CD4-positive, alpha-beta T cell treated with Interleukin-6 at 100 ng/mL for 8 hours (primary cell): ENCODE results near the gene CCR6.
"Not testable (repeated sequence)": the region's sequence is repeated elsewhere in the genome, so short reads cannot be mapped to it uniquely, and the experiment has no call there.

Experiments used
- DNase-seq: peaks from one replicate; pipeline ENCODE4 v3.0.0-alpha.2; 2020; ENCODE audit warnings: mixed read lengths, low spot score

The CCR6 gene

DNA sequence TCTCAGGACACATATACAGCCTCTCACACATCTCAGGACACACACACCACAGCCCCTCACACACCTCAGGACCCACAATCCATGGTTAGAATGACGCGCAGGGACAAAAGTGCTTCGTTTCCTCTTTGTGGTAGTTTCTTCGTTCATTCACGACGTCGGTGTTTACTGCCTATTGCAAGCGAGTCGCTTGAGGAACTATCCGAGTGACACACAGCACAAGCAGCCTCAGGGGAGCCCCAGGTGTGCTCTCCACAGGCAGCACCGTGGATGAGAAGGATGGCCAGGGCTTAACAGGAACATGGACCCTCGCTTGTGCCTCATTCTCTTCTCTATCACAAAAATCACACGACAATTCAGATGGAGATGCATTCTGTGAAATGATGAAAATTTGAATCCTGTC, 47.0 kb downstream of the CCR6 start:
- DNase-seq, result not testable (repeated sequence)

DNA sequence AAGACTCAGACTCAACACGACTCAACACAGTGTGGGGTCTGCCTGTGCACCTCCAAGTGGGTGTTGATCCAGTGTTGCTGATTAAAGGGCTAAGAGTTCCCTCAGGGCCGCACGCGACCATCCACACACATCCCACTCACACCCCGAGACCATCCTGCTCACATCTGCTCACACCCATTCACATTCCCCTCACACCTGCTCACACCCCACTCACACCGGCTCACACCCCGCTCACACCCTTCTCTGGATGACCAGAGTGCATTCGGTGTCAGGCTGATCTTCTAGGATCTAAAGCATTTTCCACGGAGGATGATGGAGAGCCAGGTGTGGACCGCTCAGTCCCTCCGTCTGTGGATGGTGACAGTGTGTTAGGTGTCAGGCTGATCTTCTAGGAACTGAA, 48.4 kb downstream of the CCR6 start:
- not testable (repeated sequence) for DNase-seq

DNA sequence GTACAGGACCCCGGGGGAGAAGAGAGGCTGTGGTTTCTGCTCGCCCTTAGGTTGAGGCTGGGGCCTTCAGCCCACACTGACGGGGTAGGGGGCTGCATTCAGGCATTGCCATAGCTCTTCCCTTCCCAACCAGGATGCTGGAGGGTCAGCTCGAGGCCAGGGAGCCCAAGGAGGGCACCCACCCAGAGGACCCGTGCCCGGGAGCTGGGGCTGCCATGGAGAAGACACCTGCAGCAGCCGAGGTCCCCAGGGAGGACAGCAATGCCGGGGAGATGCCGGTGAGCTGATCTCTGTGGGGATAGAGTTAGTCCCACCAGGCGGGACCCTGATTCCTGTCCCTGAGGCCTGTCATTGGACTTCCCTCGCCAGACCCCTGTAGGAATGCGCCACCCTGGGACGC, 49.1 kb downstream of the CCR6 start:
- DNase-seq, result not testable (repeated sequence)

DNA sequence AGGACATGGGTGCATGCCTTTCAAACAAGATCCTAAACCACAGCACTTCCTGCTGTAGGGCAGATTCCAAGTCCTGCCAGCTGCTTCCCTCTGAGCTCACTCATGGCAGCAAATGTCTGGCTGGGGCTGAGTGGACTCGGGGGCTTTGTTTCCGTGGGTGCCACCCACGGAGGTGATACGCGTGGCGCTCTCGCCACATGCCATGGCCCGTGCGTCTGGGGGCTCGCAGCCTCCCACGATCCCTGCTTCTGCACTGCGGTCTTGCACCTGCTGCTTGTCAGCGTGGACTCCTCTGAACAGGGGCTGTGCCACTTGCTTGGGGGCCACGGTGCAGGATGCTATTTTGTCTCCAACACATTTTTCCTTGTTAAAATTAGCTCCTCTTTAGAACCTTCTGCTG, 54.4 kb downstream of the CCR6 start:
- not testable (repeated sequence) for DNase-seq

DNA sequence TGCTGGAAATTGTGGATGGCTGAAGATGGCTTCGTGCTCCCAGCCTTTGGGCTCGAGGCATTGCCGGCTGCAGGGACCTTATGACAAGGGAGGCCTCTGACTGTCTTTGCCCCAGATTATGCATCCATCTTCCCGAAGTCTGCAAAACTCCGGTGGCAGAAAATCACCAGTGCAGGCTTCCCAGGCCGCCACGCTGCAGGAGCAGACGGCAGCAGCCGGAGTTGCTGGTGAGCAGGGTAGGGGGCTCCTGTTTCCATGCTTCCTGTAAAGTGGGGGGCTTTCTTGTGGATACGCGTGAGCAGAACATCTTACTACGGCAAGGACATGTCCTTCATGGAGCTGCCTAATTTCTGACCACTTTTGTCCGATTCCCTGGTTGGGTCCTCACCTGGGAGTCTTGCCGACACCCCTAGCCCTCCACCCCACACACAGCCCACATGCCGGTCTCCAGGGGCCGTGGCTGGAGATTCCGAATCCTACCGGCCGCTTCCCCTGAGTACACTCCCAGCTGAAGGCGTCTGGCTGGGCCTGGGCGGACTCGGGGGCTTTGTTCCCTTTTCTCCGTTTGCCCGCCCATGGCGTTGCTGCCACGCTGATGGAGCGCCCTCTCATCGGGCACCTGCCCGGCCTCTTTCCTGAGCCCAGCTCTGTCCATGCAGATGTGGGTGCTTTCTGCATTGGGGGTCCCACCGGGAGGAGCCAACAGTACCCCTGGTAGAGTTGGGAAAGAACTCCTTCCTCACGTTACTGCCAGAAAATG, 56.2 kb downstream of the CCR6 start:
- not testable (repeated sequence) for DNase-seq

DNA sequence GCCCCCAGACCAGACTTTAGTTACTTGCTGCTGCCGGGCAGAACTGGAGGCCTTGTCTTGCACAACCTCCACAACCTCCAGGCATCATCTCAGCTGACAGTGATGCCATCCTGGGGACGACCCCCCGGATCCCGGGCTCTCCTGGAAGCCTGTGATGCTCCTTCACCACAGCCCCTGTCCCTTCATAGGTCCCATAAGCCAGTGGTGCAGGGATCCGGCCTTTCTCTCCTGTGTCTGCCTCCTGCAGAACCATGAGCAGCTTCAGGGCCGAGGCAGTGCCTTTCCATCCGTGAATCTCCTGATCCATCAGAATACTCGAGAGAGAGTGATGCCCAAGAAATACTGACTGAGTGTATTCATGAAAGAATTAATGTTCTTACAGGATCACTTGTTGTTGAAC, 57.2 kb downstream of the CCR6 start:
- not testable (repeated sequence) for DNase-seq

DNA sequence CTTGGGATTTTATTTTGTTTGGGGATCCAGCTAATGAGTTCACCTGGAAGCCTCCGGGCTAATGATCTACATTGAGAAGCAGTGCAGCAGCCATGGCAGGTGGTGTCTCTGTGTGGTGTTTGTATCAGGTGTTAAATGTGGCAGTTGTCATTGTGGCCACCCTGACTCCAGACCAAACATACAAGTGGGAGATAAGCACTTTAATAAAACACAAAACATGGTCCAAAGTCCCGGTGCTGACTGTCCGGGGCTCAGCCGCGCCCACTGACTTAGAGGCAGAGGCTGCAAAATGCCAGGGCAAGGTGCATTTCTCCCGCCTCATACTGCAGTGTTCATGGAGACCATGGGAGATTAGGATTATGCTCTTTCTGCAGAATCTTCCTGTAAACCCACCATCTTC, 58.5 kb downstream of the CCR6 start:
- DNase-seq, result not testable (repeated sequence)

DNA sequence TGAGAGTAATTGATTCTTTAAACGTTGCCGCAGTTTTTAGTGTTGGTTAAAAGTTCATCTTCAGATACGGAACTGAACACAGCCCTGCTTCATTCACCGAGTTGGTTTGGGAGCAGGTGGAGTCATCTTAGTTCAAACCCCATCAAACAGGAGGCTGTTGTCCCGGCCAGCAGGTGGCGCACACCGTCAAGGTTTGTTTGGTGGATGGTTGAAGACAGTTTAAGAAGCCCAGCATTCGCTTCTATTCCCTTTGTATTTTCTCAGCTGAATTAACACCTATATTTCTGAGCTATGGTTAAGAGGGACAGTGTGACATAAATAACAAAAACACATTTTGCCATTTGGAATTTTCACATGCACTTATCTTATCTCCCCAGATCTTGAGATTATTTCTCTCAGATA, 60.0 kb downstream of the CCR6 start:
- not testable (repeated sequence) for DNase-seq

DNA sequence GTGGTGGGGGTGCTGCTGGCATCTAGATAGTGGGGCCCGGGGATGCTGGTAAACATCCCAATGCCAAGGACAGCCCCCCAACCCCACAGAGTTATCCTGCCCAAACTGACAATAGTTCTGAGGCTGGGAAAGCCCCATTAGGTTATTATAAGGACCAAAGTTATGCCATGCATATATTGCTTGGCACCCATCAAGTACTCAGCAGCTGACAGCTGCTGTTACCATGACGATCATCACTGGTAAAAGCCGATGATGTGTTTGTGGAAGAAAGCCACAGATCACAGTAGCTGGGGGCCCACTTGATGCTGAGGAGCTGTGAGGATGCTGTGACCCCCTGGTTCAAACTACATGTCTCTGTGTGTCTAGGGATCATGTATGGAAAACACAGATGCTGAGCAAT, 62.2 kb downstream of the CCR6 start:
- not testable (repeated sequence) for DNase-seq

DNA sequence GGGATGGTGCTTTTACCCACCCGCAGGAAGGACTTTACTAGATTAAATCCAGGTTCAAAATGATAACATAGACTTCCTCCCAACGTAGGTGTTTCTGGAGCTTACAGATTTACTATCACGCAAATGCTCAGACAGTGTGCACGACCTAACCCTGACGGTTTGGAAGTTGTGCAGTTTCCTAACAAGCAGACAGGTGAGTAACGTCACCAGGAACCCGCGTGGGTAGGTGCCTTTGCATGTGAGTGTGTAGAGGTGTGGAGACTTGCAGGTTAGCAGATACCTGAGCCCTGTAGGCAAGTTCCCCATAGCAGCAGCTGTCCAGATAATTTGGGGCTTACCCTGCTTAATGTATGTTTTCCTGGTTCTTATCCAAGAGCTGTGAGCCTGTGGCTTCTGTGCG, 64.4 kb downstream of the CCR6 start:
- not testable (repeated sequence) for DNase-seq
